ENCODE results near the gene KLC4. TPM values are rescaled to one million over a fixed set of nuclear protein-coding genes. Genes with fewer than 3 reads are reported as not detected.

KLC4 gene
- total RNA-seq, 1 donor from 2014 or later, result 12.6 TPM

DNA sequence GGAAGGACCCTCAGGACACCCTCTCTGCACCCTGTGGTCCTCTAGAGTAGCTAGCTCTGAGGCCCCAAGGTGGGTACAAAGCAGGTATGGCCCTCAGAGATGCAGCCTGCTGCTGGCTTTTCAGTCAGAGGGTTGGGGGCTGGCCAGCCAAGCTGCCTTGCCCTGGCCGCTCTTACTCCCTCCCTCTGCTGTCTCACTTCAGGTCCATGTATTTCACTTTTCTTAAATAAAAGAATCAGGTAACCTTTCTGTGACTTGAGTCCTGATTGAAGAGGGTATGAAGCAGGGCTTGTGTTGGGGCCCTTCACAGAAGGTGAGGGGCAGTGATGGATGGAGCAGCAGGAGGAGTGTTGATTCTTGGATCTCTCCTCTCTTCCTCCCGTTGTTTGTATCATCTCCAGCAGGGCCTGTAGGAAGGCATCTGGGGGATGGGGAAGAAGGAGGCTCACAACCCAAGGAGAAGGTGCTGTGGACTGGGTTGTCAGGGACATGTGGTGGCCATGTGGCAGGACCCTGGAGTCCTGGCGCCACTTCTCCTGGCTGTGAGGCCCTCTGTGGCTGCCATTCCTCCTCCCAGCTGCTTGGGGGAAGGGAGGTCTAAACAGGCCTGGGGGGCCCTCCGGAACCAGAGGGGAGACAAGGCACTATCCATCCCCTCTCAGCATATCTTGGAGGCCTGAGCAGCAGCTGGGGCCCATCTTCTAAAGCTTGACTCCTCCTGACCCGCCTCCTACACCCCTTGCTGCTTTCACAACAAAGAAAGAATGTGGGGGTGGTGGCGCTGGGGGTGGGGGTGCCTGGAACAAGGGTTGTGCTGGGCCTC is 15.6 kb downstream of the KLC4 start:
- Histone ChIP-seq H3K9me3 (ENCODE audit: low read depth) (no peaks in the 10 kb centered on the region), H3K27me3 (no peaks in the 10 kb centered on the region), H3F3A (ENCODE audit: low read depth) (peaks cover 18% of the 10 kb centered on the region), H3K27ac (no peak overlapping the region), H3K4me1 (peaks cover 28% of the 10 kb centered on the region), H3K9ac (no peak overlapping the region), H3K36me3 (no peaks in the 10 kb centered on the region), H3K79me2 (ENCODE audit: low read depth) (peaks cover 38% of the 10 kb centered on the region), H3K4me3 (peak overlapping the region; percentile 99), H4K20me1 (ENCODE audit: low read depth) (peaks cover 37% of the 10 kb centered on the region), H3K4me2 (peak overlapping the region; percentile 73), H2AFZ (replicated peaks) (no peak overlapping the region)
- H3K27ac Mint-ChIP-seq, result peak overlapping the region; percentile 72
- H3K4me1 Mint-ChIP-seq, result peaks cover 39% of the 10 kb centered on the region
- no peak for DNase-seq (ENCODE audit: low spot score)
- H3K36me3 Mint-ChIP-seq, result peaks cover 9% of the 10 kb centered on the region
- H3K9me3 Mint-ChIP-seq, result no peaks in the 10 kb centered on the region
- peak overlapping the region; percentile 84 for H3K4me3 Mint-ChIP-seq
- TF ChIP-seq, protein P1, sequence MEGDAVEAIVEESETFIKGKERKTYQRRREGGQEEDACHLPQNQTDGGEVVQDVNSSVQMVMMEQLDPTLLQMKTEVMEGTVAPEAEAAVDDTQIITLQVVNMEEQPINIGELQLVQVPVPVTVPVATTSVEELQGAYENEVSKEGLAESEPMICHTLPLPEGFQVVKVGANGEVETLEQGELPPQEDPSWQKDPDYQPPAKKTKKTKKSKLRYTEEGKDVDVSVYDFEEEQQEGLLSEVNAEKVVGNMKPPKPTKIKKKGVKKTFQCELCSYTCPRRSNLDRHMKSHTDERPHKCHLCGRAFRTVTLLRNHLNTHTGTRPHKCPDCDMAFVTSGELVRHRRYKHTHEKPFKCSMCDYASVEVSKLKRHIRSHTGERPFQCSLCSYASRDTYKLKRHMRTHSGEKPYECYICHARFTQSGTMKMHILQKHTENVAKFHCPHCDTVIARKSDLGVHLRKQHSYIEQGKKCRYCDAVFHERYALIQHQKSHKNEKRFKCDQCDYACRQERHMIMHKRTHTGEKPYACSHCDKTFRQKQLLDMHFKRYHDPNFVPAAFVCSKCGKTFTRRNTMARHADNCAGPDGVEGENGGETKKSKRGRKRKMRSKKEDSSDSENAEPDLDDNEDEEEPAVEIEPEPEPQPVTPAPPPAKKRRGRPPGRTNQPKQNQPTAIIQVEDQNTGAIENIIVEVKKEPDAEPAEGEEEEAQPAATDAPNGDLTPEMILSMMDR (IDR thresholded peaks at IDR 0.05), result no peak
- no peak for TF ChIP-seq EZH2phosphoT487 (IDR thresholded peaks at IDR 0.05)
- no peak for TF ChIP-seq EZH2 (IDR thresholded peaks at IDR 0.05)
- peaks cover 5% of the 10 kb centered on the region for H3K27me3 Mint-ChIP-seq (ENCODE audit: insufficient read depth, low read depth)

DNA sequence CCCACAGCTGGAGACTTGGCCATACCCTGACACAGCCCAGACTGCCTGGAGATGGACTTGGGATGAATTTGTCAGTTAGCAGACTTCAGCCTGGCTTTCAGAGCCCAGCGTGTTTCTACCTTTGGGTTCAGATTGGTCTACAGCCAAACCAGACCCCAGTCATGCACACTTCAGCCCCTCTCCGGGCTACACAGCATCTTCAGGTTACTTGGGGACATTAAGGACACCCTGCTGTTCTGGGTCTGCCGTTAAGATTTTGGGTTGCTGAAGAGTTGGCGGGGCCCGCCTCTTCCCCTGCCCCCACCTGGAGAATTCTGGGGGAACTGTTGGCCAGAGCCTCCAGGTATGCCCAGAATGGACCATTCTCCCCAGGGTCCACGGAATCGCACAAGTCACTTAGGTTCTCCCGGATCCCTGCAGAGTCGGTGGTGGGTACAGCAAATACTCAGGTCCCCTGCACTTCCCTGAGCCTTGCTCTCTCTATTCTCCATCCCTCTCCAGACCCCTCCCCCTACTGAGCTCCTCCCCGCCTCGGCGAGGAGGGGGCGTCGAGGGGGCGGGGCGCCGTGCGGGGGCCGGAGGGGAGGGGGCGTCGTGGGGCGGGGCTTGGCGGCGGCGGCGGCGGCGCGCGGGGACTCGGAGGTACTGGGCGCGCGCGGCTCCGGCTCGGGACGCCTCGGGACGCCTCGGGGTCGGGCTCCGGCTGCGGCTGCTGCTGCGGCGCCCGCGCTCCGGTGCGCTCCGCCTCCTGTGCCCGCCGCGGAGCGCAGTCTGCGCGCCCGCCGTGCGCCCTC is 16.4 kb downstream of the KLC4 start, which contains the start of gene PTK7:
Gene PTK7, plus strand, starts transcription at position 645 of the 794 bp plus-strand sequence. CDS start 175 bp downstream, outside the sequence.
- H3K4me3 Mint-ChIP-seq, result peak within 1 kb of the TSS; percentile 91
- Histone ChIP-seq H3K9ac (peak within 1 kb of the TSS; percentile 82), H4K20me1 (ENCODE audit: low read depth) (peaks cover 44% of the 10 kb centered on the region), H3K79me2 (ENCODE audit: low read depth) (peaks cover 46% of the 10 kb centered on the region), H3K36me3 (no peaks in the 10 kb centered on the region), H3F3A (ENCODE audit: low read depth) (peaks cover 18% of the 10 kb centered on the region), H3K4me3 (peak within 1 kb of the TSS; percentile 99), H3K4me2 (peak within 1 kb of the TSS; percentile 96), H3K27ac (peak within 1 kb of the TSS; percentile 24), H2AFZ (replicated peaks) (peak within 1 kb of the TSS; percentile 76), H3K27me3 (no peaks in the 10 kb centered on the region), H3K4me1 (peaks cover 28% of the 10 kb centered on the region), H3K9me3 (ENCODE audit: low read depth) (no peaks in the 10 kb centered on the region)
- peaks cover 3% of the 10 kb centered on the region for H3K27me3 Mint-ChIP-seq (ENCODE audit: insufficient read depth, low read depth)
- DNase-seq (ENCODE audit: low spot score), result peak; percentile 96
- H3K4me1 Mint-ChIP-seq, result peaks cover 35% of the 10 kb centered on the region
- TF ChIP-seq EZH2phosphoT487 (IDR thresholded peaks at IDR 0.05) (no peak), EZH2 (IDR thresholded peaks at IDR 0.05) (no peak)
- TF ChIP-seq, protein P1 (IDR thresholded peaks at IDR 0.05), result no peak
- H3K27ac Mint-ChIP-seq, result no peak within 1 kb of the TSS
- H3K36me3 Mint-ChIP-seq, result peaks cover 11% of the 10 kb centered on the region
- H3K9me3 Mint-ChIP-seq, result no peaks in the 10 kb centered on the region

DNA sequence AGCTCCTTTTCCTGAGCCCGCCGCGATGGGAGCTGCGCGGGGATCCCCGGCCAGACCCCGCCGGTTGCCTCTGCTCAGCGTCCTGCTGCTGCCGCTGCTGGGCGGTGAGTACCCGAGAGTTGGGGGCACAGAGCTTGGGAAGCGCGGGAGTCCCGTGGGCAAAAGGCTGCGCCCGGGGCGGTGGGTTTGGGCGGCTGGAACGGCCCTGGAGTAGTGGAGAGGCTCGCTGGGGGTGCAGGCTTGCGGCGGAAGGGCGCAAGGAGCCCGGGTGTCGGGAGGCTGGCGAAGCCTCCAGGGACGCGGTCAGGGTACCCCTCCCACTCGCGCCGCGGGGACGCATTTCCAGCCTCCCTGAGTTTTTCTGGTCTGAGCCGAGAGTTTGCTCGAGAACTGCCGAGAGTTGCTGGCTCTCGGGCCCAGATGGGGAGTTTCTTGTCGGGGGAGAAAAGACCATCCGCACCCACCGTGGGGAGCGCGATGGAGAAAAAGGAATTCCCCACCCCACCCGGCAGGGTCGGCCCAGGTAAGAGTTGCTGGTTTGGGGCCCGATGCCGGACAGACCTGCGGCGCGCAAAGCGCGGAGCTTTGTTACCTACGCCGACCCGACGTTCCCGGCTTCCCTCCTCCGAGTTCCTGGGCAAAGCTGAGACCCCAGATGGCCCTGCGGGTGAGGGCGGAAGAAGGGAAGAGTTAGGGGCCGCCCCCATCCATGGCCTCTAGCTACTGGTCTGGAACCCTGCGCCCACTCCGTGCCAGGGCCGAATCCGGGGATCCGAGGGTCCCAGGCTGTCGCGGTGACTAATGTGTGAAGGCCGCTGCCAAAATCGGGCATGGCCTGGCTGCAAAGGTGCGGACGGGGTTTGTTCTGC is 17.3 kb downstream of the KLC4 start:
- Mint-ChIP-seq H3K9me3 (no peaks in the 10 kb centered on the region), H3K27me3 (ENCODE audit: insufficient read depth, low read depth) (peaks cover 5% of the 10 kb centered on the region), H3K4me3 (peak overlapping the region; percentile 91), H3K4me1 (peaks cover 35% of the 10 kb centered on the region), H3K27ac (no peak overlapping the region), H3K36me3 (peaks cover 14% of the 10 kb centered on the region)
- H3K36me3 ChIP-seq, result no peaks in the 10 kb centered on the region
- peak overlapping the region; percentile 99 for H3K4me3 ChIP-seq
- no peak for TF ChIP-seq EZH2 (IDR thresholded peaks at IDR 0.05)
- no peak for TF ChIP-seq EZH2phosphoT487 (IDR thresholded peaks at IDR 0.05)
- TF ChIP-seq, protein P1 (IDR thresholded peaks at IDR 0.05), result no peak
- peaks cover 28% of the 10 kb centered on the region for H3K4me1 ChIP-seq
- peaks cover 49% of the 10 kb centered on the region for H4K20me1 ChIP-seq (ENCODE audit: low read depth)
- H3K9me3 ChIP-seq (ENCODE audit: low read depth), result no peaks in the 10 kb centered on the region
- H3F3A ChIP-seq (ENCODE audit: low read depth), result peaks cover 18% of the 10 kb centered on the region
- H3K27me3 ChIP-seq, result no peaks in the 10 kb centered on the region
- H2AFZ ChIP-seq (replicated peaks), result peak overlapping the region; percentile 76
- H3K4me2 ChIP-seq, result peak overlapping the region; percentile 96
- peak overlapping the region; percentile 24 for H3K27ac ChIP-seq
- H3K79me2 ChIP-seq (ENCODE audit: low read depth), result peaks cover 54% of the 10 kb centered on the region
- peak overlapping the region; percentile 82 for H3K9ac ChIP-seq
- DNase-seq (ENCODE audit: low spot score), result peak; percentile 78

Measured in neural progenitor cell (in vitro differentiated cells).